ENCODE measurements around the gene GABRG2. TPM values are rescaled to one million over a fixed set of nuclear protein-coding genes. Genes with fewer than 3 reads are reported as not detected.

Gene GABRG2
- total RNA-seq, 2 donors from 2014 or later: 0.92 TPM; not detected in 1

- ATAC-seq (no peak), DNase-seq (no peak)
- intact Hi-C loops (cut with DNase I, micrococcal nuclease): no loop called here
These were observed 106.9 kb downstream of the GABRG2 start for GRCh38 chr5:162174358-162174974.

DNA sequence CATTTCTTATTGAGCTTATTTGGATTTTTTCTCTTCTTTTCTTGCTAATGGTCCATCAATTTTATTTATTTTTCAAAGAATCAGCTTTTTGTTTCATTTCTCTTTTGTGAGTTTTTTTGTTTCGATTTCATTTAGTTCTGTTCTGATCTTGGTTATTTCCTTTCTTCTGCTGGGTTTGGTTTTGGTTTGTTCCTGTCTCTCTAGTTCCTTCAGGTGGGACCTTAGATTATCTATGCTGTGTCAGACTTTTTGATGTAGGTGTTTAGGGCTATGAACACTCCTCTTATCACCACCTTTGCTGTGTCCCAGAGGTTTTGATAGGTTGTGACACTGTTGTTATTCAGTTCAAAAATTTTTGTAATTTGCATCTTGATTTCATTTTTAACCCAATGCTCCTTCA is 119.8 kb downstream of the GABRG2 start:
- DNase-seq (no peak), ATAC-seq (no peak)
- intact Hi-C loops (cut with DNase I, micrococcal nuclease): no loop called here

- DNase-seq: no peak
- intact Hi-C loops (cut with DNase I, micrococcal nuclease): no loop called here
- no peak for ATAC-seq
These were observed 122.1 kb downstream of the GABRG2 start for GRCh38 chr5:162189719-162190118.

GRCh38 chr5:162193012-162193411 is 125.4 kb downstream of the GABRG2 start:
- DNase-seq (no peak), ATAC-seq (no peak)
- intact Hi-C loops (cut with DNase I, micrococcal nuclease): no loop called here

GRCh38 chr5:162196351-162196750 is 128.8 kb downstream of the GABRG2 start:
- no peak for ATAC-seq
- no peak for DNase-seq
- intact Hi-C loops (cut with DNase I, micrococcal nuclease): no loop called here

GRCh38 chr5:162202285-162202880 is 134.8 kb downstream of the GABRG2 start:
- ATAC-seq (no peak), DNase-seq (no peak)
- intact Hi-C loops (cut with DNase I, micrococcal nuclease): no loop called here

Other genes with a start within 250 kb of the GABRG2 start
- gene GABRA1, start 219.7 kb upstream of the GABRG2 start, total RNA-seq: not detected

Data from left colon (tissue), 2 donors.